GM21423 (cell line): Measurements from ENCODE around the gene COL6A2.

Source experiments
- ATAC-seq: cut with Tn5 transposase; IDR thresholded peaks from one replicate; pipeline ENCODE4 v1.9.1; 2021; ENCODE audit warnings: mild to moderate bottlenecking, moderate library complexity; ENCODE audit not compliant: unreplicated experiment

The COL6A2 gene

GRCh38 chr21:46124926-46125845, 27.3 kb downstream of the COL6A2 start:
- no peak for ATAC-seq

DNA sequence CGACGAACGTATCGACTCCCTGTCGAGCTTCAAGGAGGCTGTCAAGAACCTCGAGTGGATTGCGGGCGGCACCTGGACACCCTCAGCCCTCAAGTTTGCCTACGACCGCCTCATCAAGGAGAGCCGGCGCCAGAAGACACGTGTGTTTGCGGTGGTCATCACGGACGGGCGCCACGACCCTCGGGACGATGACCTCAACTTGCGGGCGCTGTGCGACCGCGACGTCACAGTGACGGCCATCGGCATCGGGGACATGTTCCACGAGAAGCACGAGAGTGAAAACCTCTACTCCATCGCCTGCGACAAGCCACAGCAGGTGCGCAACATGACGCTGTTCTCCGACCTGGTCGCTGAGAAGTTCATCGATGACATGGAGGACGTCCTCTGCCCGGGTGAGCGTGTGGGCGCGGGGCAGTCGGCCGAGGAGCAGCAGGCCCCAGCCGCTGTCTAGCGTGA, 28.0 kb downstream of the COL6A2 start:
- ATAC-seq: no peak

GRCh38 chr21:46126309-46127238, 28.7 kb downstream of the COL6A2 start:
- ATAC-seq: no peak

- no peak for ATAC-seq
Measured at GRCh38 chr21:46127239-46128105, 29.6 kb downstream of the COL6A2 start.

GRCh38 chr21:46128106-46128932, 30.4 kb downstream of the COL6A2 start:
- no peak for ATAC-seq

DNA sequence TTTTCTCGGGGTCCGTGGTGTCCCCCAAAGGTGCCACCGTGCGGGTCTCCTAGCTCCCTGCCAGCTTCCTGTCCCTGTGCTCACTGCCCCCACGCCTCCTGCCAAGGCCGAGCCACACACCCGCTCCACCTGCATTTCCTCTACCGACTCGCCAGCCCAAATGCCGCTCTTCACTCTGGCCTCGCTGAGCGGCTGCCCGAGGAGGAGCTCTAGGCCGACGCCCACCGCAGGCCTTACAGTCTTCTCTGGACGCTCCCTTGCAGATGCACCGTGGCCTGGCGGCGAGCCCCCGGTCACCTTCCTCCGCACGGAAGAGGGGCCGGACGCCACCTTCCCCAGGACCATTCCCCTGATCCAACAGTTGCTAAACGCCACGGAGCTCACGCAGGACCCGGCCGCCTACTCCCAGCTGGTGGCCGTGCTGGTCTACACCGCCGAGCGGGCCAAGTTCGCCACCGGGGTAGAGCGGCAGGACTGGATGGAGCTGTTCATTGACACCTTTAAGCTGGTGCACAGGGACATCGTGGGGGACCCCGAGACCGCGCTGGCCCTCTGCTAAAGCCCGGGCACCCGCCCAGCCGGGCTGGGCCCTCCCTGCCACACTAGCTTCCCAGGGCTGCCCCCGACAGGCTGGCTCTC, 31.1 kb downstream of the COL6A2 start:
- ATAC-seq: no peak

GRCh38 chr21:46129846-46130651, 32.1 kb downstream of the COL6A2 start:
- no peak for ATAC-seq

DNA sequence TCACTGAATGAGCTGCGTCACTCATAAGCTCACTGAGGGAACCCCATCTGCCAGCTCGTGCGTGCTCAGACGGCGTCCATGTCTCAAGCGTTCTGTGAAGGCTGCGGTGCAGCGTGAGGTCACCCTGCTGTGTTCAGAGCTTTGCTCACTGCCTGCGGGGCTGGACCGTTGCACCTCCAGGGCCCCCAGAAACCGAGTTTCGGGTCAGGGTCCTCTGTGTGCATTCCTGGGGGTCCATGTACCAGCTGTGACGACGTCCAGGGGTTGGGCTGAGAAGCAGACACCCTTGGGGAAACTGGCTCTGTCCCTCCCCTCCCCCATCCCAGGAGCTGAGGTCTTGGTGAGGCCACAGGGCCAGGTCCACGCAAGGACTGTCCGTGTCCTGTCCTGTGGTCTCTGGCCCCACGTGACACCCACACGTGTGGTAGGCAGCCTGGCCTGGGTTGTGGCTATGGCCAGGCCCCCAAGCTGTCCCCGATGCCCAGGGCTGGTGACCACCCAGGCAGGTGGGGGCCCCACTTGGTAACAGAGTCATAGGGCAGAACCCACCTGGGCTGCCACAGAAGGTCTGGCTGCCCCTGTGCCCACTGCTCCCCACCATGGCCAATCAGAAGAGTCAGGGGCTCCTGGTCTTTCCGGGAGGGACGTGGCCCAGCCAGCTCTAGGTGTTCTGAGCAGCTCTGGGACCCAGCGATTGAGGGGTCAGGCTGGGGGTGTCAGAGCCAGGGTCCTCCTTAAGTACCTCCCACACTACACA, 33.1 kb downstream of the COL6A2 start:
- ATAC-seq: no peak

- no peak for ATAC-seq
Measured at GRCh38 chr21:46131588-46131837, 33.6 kb downstream of the COL6A2 start.

DNA sequence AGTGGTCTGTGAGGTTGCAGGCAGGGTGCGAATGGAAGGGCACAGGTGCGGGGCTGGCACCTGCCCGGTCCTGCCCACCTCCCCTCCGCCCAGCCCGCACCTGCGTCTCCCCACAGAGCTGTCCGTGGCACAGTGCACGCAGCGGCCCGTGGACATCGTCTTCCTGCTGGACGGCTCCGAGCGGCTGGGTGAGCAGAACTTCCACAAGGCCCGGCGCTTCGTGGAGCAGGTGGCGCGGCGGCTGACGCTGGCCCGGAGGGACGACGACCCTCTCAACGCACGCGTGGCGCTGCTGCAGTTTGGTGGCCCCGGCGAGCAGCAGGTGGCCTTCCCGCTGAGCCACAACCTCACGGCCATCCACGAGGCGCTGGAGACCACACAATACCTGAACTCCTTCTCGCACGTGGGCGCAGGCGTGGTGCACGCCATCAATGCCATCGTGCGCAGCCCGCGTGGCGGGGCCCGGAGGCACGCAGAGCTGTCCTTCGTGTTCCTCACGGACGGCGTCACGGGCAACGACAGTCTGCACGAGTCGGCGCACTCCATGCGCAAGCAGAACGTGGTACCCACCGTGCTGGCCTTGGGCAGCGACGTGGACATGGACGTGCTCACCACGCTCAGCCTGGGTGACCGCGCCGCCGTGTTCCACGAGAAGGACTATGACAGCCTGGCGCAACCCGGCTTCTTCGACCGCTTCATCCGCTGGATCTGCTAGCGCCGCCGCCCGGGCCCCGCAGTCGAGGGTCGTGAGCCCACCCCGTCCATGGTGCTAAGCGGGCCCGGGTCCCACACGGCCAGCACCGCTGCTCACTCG, 34.1 kb downstream of the COL6A2 start:
- ATAC-seq: no peak

DNA sequence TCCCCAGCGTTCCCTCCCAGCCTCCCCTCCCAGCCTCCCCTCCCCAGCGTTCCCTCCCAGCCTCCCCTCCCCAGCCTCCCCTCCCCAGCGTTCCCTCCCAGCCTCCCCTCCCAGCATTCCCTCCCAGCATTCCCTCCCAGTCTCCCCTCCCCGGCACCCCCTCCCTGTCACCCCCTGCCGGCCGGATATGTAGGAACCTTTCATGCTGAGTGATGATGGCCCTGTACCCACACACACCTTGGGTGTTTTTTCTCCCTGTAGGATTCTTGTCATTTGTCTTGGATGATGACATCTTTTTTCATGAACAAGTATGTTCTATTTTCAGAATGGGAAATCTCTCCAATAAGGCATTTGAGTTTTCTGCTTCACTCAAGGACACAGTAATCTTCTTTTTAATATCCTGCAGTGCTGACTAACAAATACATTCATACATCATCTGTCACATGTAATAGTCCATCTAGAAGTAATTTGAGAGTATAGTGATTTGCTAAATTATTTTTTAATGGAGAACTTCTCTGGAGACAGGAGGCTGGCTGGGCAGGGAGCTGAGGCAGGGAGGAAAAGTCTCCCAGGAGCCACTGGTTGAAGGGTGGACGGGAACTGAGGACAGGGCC, 38.0 kb downstream of the COL6A2 start:
- ATAC-seq: no peak

DNA sequence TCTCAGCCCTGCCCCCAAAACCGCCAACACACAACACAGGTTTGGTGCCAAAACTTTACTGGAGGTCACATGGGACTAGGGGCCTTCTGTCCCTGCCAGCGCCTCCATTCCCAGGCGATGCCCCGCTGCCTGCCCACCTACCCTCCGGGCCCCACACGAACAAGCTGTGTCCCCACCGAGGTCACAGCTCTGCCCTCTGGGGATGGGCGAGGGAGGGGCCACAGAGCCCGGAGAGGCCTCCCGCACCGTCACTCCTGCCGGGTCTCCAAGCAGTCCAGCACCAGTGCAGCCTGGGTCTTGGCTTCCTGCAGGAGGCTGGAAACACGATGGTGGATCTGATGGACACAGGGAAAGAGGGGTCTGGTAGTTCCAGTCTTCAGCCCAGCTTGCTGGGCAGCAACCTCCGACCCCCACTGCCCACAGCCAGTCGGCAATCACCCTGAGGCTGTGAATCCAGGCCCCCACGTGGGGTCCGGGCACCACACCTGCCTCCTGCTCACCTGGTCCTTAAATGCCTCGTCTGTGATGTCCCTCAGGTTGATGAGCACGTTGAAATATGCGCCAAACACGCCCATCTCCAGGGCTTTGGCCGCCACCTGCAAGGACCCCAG, 38.9 kb downstream of the COL6A2 start:
- ATAC-seq: no peak

- no peak for ATAC-seq
Measured at GRCh38 chr21:46137908-46138307, 40.0 kb downstream of the COL6A2 start.

DNA sequence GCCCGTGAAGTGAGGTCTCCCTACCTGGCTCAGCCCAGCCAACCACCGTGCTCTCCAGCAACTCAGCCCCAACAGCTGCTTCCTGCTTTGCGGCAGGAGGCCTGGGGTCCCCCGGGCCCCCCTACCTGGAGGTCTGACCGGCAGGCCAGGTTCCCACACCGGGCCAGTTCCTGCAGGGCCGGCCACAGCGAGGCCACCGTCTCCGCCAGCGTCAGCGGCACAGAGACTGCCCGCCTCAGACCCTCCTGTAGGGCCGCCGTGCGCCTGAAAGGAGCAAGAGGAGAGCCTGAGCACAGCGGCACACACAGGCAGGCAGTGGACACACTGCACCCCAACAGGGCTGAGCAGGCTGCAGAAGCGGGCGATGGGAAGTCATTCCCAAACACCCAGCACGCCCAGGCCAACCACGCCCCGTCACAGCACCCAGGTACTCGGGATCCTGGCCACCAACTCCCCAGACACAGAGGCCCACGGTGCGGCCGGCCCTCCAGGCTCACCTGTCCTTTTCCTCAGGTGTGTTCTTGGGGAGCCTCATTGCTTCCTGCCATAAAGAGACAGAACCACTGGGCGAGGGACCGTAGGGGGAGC, 40.6 kb downstream of the COL6A2 start:
- ATAC-seq: no peak

GRCh38 chr21:46139686-46140085, 41.8 kb downstream of the COL6A2 start:
- ATAC-seq: no peak
